Mucosa of rectum (tissue), 2 donors: Measurements from ENCODE around the gene IGSF5.

Experiments used
- H3K27ac ChIP-seq, 2 donors: one replicate each; pipeline ENCODE4 v1.7.0; 2013; ENCODE audit warnings: inconsistent platforms in 2 of 2, low read depth in 2 of 2, low read length in 2 of 2
- H3K27me3 ChIP-seq, 2 donors: one replicate each; pipeline ENCODE4 v1.7.0; 2013; ENCODE audit warnings: low read length in 2 of 2; ENCODE audit not compliant: control insufficient read depth in 2 of 2, insufficient read depth in 2 of 2
- H3K36me3 ChIP-seq, 2 donors: one replicate each; pipeline ENCODE4 v1.7.0; 2013; ENCODE audit warnings: low read length in 2 of 2; ENCODE audit not compliant: control insufficient read depth in 2 of 2, insufficient read depth in 2 of 2
- H3K4me1 ChIP-seq, 2 donors: one replicate each; pipeline ENCODE4 v1.7.0; 2013; ENCODE audit warnings: low read length in 2 of 2, mild to moderate bottlenecking in 1 of 2; ENCODE audit not compliant: control insufficient read depth in 2 of 2, insufficient read depth in 2 of 2
- H3K4me3 ChIP-seq, 2 donors: one replicate each; pipeline ENCODE4 v1.7.0; 2013; ENCODE audit warnings: low read length in 2 of 2
- H3K9ac ChIP-seq, 2 donors: one replicate each; pipeline ENCODE4 v1.7.0; 2013; ENCODE audit warnings: low read length in 2 of 2, low read depth in 1 of 2, mild to moderate bottlenecking in 1 of 2
- H3K9me3 ChIP-seq, 2 donors: one replicate each; pipeline ENCODE4 v1.7.0; 2013; ENCODE audit warnings: low read length in 2 of 2; ENCODE audit not compliant: control insufficient read depth in 2 of 2
- donor health status: healthy.
- donor health status: Normal muscosa, but diverticular disease.

IGSF5 gene

DNA sequence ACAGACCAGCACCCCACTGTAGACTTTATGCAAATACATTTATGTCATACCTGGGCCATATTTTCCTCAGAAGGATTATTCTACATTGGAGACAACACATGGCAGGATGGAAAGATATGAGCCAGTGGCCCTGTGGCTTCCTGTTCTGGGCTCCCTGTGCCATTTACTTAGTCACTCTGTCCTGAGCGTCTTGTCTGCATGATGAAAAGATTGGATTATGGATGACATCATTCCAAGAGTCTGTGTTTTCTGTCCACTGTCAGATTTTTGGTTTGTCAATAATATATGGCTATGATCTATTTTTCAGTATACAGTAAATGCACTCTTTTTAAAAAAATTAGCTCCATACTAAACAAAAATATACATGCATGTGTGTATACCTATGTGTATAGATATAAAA, 30.8 kb downstream of the IGSF5 start:
- Histone ChIP-seq H3K9me3 (no peaks in the 10 kb centered on the region), H3K4me1 (no peaks in the 10 kb centered on the region), H3K27ac (no peak overlapping the region), H3K36me3 (no peaks in the 10 kb centered on the region), H3K9ac (no peak overlapping the region), H3K27me3 (no peaks in the 10 kb centered on the region), H3K4me3 (no peak overlapping the region)

- H3K9me3 ChIP-seq: no peaks in the 10 kb centered on the region
These were observed 31.6 kb downstream of the IGSF5 start for GRCh38 chr21:39776589-39776988.

DNA sequence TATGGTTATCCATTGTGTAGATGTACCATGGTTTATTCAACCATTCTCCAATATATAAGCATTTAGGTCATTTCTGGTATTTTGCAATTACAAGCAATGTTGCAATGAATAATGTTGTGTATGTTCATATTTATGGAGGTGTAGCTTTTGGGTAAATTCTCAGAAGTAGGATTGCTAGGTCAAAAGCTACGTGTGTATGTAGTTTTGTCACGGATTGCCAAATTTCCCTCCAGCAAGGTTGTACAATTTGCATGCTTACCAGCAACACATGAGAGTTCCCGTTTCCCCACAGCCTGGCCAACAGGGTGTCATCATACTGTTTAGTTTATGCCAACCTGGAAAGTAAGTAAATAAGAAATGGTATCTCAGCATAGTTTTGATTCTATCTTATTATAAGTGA, 36.3 kb downstream of the IGSF5 start:
- no peak overlapping the region for H3K27ac ChIP-seq
- no peaks in the 10 kb centered on the region for H3K9me3 ChIP-seq
- no peak overlapping the region for H3K4me3 ChIP-seq
- no peaks in the 10 kb centered on the region for H3K36me3 ChIP-seq
- no peaks in the 10 kb centered on the region for H3K4me1 ChIP-seq
- no peaks in the 10 kb centered on the region for H3K27me3 ChIP-seq
- no peak overlapping the region for H3K9ac ChIP-seq

More at GRCh38 chr21:39776589-39776988, 31.6 kb downstream of the IGSF5 start:
- no peaks in the 10 kb centered on the region for H3K4me1 ChIP-seq
- H3K4me3 ChIP-seq: no peak overlapping the region
- H3K36me3 ChIP-seq: no peaks in the 10 kb centered on the region
- H3K27ac ChIP-seq: no peak overlapping the region
- no peaks in the 10 kb centered on the region for H3K27me3 ChIP-seq
- H3K9ac ChIP-seq: no peak overlapping the region

- no peak overlapping the region for H3K9ac ChIP-seq
- no peaks in the 10 kb centered on the region for H3K4me1 ChIP-seq
- H3K36me3 ChIP-seq: no peaks in the 10 kb centered on the region
- no peak overlapping the region for H3K4me3 ChIP-seq
- no peak overlapping the region for H3K27ac ChIP-seq
- H3K9me3 ChIP-seq: no peaks in the 10 kb centered on the region
- no peaks in the 10 kb centered on the region for H3K27me3 ChIP-seq
These were observed 43.4 kb downstream of the IGSF5 start for GRCh38 chr21:39788383-39788782.

DNA sequence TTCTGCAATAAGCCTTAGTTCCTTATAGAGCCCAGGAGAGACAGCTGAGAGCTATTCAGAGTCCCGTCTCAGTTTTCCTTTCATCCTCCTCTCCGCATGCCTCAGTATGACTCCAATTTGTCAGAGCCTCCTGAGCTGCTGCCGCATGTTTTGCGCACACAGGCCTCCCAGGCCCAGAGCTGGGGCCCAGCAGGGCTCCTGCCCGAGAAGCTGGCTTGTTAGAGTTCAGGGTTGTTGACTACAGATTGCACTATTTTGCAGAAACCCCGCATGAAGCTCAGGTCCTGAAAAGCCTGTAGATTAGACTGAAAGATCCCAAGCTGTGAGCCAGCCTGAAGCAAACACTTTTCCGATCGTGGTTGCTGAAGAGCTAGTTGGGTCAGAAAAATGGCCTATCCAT, 51.5 kb downstream of the IGSF5 start:
- Histone ChIP-seq H3K27ac (no peak overlapping the region), H3K9me3 (no peaks in the 10 kb centered on the region), H3K27me3 (no peaks in the 10 kb centered on the region), H3K36me3 (no peaks in the 10 kb centered on the region), H3K4me3 (no peak overlapping the region), H3K4me1 (no peaks in the 10 kb centered on the region), H3K9ac (no peak overlapping the region)

DNA sequence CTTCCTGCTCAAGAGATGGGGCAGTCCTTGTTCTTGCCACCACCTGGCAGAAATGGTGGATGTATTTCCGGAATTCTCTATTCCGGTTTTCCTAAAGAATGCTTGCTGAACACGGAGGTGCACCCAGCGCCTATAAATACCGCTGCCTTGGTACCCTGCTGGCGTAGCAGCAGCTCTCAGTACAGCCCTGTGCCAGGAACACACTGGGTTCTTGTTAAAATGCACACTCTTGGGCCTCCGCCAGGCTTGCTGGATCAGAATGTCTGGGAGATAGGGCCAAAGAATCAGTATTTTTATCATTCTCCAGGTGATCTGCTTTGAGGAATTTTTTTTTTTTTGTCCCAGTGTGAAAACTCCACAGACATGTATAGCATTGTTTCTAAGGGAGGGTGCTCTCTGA, 54.2 kb downstream of the IGSF5 start:
- Histone ChIP-seq H3K9ac (no peak overlapping the region), H3K27me3 (no peaks in the 10 kb centered on the region), H3K36me3 (no peaks in the 10 kb centered on the region), H3K4me3 (no peak overlapping the region), H3K27ac (no peak overlapping the region), H3K9me3 (no peaks in the 10 kb centered on the region), H3K4me1 (no peaks in the 10 kb centered on the region)

DNA sequence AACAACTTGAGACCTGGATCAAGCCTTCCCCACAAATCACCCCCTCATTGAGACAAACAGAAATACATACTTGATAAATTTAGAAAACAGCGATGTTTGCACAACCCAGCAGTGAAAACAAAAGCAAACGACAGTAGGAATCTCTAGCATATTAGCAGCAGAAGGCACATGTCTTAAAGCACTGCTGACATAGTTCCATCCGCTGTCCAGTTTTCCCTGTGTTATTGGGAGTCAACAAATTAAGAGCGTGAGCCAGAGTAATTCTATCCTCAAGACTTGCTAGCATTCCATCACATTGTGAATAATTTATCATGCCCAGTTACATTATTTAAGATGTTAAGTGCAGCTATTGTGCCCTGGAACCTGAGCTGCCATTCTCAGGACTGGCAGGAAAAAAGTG, 55.3 kb downstream of the IGSF5 start:
- H3K27ac ChIP-seq: no peak overlapping the region
- no peak overlapping the region for H3K4me3 ChIP-seq
- no peaks in the 10 kb centered on the region for H3K4me1 ChIP-seq
- H3K9me3 ChIP-seq: no peaks in the 10 kb centered on the region
- no peaks in the 10 kb centered on the region for H3K36me3 ChIP-seq
- no peak overlapping the region for H3K9ac ChIP-seq
- H3K27me3 ChIP-seq: no peaks in the 10 kb centered on the region

DNA sequence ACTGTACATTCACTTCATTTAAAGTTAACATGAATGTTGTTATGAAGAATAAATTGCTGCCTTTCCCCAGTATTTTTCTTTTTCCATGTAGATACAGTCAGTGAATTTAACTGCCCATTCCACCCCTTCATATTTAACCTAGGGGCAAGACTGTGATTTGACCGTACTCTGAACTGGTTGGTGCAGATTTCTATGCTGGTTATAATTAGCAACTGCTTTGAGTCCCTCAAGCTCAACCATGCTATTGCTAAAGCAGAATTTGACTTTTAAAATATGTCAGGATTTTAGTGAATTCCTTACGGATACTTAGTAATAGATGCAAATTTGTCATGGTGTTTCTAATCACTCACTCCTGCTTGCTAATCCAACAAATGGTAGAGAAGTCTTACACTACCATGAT, 57.2 kb downstream of the IGSF5 start:
- Histone ChIP-seq H3K36me3 (no peaks in the 10 kb centered on the region), H3K27me3 (no peaks in the 10 kb centered on the region), H3K9me3 (no peaks in the 10 kb centered on the region), H3K4me3 (no peak overlapping the region), H3K4me1 (no peaks in the 10 kb centered on the region), H3K9ac (no peak overlapping the region), H3K27ac (no peak overlapping the region)

DNA sequence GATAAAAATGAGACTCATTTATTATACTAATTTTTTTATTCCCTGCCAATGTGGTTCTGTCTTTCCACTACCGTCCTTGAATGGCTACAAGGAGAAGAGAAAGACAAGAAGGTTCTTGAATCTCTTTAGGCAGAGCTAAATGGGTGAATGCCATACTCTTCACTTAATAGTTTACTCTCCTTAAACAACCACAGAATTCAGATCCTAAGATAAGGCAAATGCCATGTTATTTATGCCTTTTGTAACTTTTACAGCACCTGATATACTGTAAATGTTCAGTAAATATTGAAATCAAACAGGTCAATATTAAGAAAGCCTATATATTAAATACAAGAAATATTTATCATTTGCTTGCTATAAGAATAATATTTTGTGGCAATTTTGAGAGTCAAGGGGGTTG, 58.4 kb downstream of the IGSF5 start:
- H3K27ac ChIP-seq: no peak overlapping the region
- no peak overlapping the region for H3K9ac ChIP-seq
- H3K9me3 ChIP-seq: no peaks in the 10 kb centered on the region
- H3K27me3 ChIP-seq: no peaks in the 10 kb centered on the region
- no peak overlapping the region for H3K4me3 ChIP-seq
- peaks cover 0 to 11% of the 10 kb centered on the region in 2 donors for H3K4me1 ChIP-seq
- no peaks in the 10 kb centered on the region for H3K36me3 ChIP-seq

DNA sequence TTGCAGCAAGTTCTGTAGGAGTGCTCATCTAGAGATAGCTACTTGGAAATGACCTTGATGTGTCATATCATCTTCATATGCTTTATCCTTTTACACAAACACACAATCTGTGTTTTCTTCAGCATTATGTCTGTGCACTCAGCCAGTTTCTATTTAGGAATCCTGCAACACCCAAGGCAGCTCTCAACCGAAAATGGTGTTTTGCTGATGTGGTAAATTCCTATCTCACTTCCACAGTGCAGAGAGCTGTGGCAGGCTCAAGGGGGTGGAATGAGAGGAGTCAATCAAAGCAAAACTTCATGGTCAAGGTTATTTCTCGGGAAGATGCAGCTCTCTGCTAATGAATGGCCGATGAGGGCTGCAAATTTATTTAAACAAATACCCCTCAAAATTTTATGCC, 59.3 kb downstream of the IGSF5 start:
- Histone ChIP-seq H3K4me1 (peaks cover 0 to 15% of the 10 kb centered on the region in 2 donors), H3K9me3 (no peaks in the 10 kb centered on the region), H3K27ac (no peak overlapping the region), H3K27me3 (no peaks in the 10 kb centered on the region), H3K9ac (no peak overlapping the region), H3K36me3 (no peaks in the 10 kb centered on the region), H3K4me3 (no peak overlapping the region)

DNA sequence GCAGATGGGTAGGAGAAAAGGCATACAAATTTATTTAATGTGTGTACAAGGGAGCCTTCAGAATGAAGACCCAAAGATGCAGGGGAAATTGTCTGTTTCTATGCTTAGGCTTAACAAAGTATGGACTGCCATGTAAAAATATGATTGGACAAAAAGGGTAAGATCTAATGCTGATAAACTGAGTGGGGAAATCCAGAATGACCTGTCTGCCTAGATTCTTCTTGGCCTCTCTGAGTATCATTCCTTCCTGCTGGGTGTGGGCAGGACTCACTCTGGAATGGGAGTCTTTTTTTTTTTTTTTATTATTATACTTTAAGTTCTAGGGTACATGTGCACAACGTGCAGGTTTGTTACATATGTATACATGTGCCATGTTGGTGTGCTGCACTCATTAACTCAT, 61.0 kb downstream of the IGSF5 start:
- Histone ChIP-seq H3K9me3 (no peaks in the 10 kb centered on the region), H3K4me1 (peaks cover 0 to 15% of the 10 kb centered on the region in 2 donors), H3K27me3 (no peaks in the 10 kb centered on the region), H3K9ac (no peak overlapping the region), H3K27ac (no peak overlapping the region), H3K36me3 (no peaks in the 10 kb centered on the region), H3K4me3 (no peak overlapping the region)
